Heart right ventricle (tissue), 16 donors: ENCODE data around the gene LCE1E. TPM values are rescaled to one million over a fixed set of nuclear protein-coding genes. Genes with fewer than 3 reads are reported as not detected.

Experiments
- ATAC-seq, 8 donors: fragments of 200-7000 bp; cut with Tn5 transposase; one replicate each; pipeline ENCODE4 v1.9.1; 2020; ENCODE audit warnings: mild to moderate bottlenecking in 8 of 8, moderate library complexity in 8 of 8, moderate number of reproducible peaks in 1 of 8
- DNase-seq, 2 donors: peaks; one replicate each; pipeline ENCODE4 v3.0.0-alpha.2; 2020
- H3K27ac ChIP-seq, 10 donors: fragments of 200-600 bp; sonication (generic) in 2 of 10; one replicate each; pipeline versions ENCODE4 v1.5.0 to v1.8.0; 2020 to 2022; ENCODE audit warnings: mild to moderate bottlenecking in 3 of 10
- H3K27me3 ChIP-seq, 7 donors: fragments of 200-600 bp; one replicate each; pipeline ENCODE4 v1.8.0; 2021 to 2022; ENCODE audit warnings: mild to moderate bottlenecking in 2 of 7
- H3K36me3 ChIP-seq, 9 donors: fragments of 200-600 bp; sonication (generic) in 1 of 9; one replicate each; pipeline versions ENCODE4 v1.5.0 to v1.8.0; 2020 to 2022; ENCODE audit warnings: mild to moderate bottlenecking in 2 of 9
- H3K4me1 ChIP-seq, 9 donors: fragments of 200-600 bp; sonication (generic) in 1 of 9; one replicate each; pipeline versions ENCODE4 v1.5.0 to v1.8.0; 2020 to 2022; ENCODE audit warnings: mild to moderate bottlenecking in 4 of 9
- H3K4me3 ChIP-seq, 10 donors: fragments of 200-600 bp; sonication (generic) in 2 of 10; one replicate each; pipeline versions ENCODE4 v1.5.0 to v1.8.0; 2020 to 2022; ENCODE audit warnings: mild to moderate bottlenecking in 7 of 10, moderate library complexity in 2 of 10
- H3K9me3 ChIP-seq, 11 donors: fragments of 200-600 bp in 10 of 11; sonication (generic) in 2 of 11; one replicate each; pipeline versions ENCODE4 v1.5.0 to v1.8.0; 2013 to 2022; ENCODE audit warnings: mild to moderate bottlenecking in 2 of 11, control low read depth in 1 of 11, moderate library complexity in 1 of 11
- WGBS, 2 donors: extraction: QIAGEN DNeasy Blood & Tissue Kit; methylation state at CpG; one replicate each; pipeline ENCODE4 v1.1.7; 2013; ENCODE audit warnings: inconsistent platforms in 1 of 2; 5-methylcytosine and 5-hydroxymethylcytosine counted together
- intact Hi-C, 10 donors: fragments of 100-400 bp; cut with DNase I; formaldehyde crosslinking; loops; one replicate each; pipeline versions ENCODE4 v1.11.1 to v1.14.2; 2022
- polyA plus RNA-seq, 2 donors: library from polyadenylated mRNA; stranded (reverse); fragments of 200-250 nt; gene quantifications; one replicate each; pipeline ENCODE4 v1.2.3, GENCODE V29; 2013
- total RNA-seq, 10 donors: library from RNA; stranded (reverse); fragmentation: NEBNext Ultra II Directional in 3 of 10; extraction: Animal tissue kit (Norgen Biotek cat#: 25700) in 3 of 10; gene quantifications; one replicate each; pipeline versions ENCODE4 v1.2.1 to v1.2.4, GENCODE V29; 2021 to 2023
- TF ChIP-seq, protein P1 (sequence below), 9 donors: fragments of 200-600 bp; sonication (generic) in 2 of 9; IDR thresholded peaks; one replicate each; pipeline versions ENCODE4 v1.5.0 to v1.8.0; 2021 to 2022; ENCODE audit warnings: antibody characterized with exemption in 9 of 9, mild to moderate bottlenecking in 5 of 9, moderate library complexity in 1 of 9
- donor health status: Arrhythmogenic right ventricular cardiomyopathy.
- donor health status: ischemic (EF 13 %, LVEDD 7.1; RV severe dilation, severe dysfunction).
- donor health status: healthy with polysubstance abuse.
- donor health status: DM: no; HTN: yes; CAD: no.
- donor health status: DM: no; HTN: no; CAD: no.
- donor health status: ischemic (EF 25% LVEDD 6.9; RV normal size, moderate dysfunction).
- donor health status: ischemic (EF 25% LVEDD 5.7; RV mildly dilated, moderate dysfunction).
- donor health status: healthy.
- donor health status: DM: yes; HTN: yes; CAD: no.
- donor health status: Ischemic cardiomyopathy.
- donor health status: ischemic (EF 35%, LVEDD 5.7; RV mildly dilated, moderate dysfunction).
- donor health status: nonischemic (EF 11% LVEDD 7.7; RV severe dilation, severe dysfunction).
- donor health status: DM: yes; HTN: yes; CAD: no.
- donor health status: PGD.
- donor health status: ischemic (EF 29% LVEDD 5.4; RV normal size, mild dysfunction).
- donor health status: nonischemic (EF 23%, LVEDD 6.1; RV moderate dilation, normal function).

LCE1E gene
- total and polyA plus RNA-seq, 12 donors, result not detected

GRCh38 chr1:152758636-152759035 lies 27.4 kb upstream of the LCE1E start:
- Histone ChIP-seq H3K4me3 (no peak overlapping the region), H3K27ac (no peak overlapping the region), H3K9me3 (no peaks in the 10 kb centered on the region), H3K27me3 (peaks cover 0 to 12% (median 3%) of the 10 kb centered on the region in 7 donors), H3K36me3 (no peaks in the 10 kb centered on the region), H3K4me1 (no peaks in the 10 kb centered on the region)
- DNase-seq, result no peak
- TF ChIP-seq, protein P1, sequence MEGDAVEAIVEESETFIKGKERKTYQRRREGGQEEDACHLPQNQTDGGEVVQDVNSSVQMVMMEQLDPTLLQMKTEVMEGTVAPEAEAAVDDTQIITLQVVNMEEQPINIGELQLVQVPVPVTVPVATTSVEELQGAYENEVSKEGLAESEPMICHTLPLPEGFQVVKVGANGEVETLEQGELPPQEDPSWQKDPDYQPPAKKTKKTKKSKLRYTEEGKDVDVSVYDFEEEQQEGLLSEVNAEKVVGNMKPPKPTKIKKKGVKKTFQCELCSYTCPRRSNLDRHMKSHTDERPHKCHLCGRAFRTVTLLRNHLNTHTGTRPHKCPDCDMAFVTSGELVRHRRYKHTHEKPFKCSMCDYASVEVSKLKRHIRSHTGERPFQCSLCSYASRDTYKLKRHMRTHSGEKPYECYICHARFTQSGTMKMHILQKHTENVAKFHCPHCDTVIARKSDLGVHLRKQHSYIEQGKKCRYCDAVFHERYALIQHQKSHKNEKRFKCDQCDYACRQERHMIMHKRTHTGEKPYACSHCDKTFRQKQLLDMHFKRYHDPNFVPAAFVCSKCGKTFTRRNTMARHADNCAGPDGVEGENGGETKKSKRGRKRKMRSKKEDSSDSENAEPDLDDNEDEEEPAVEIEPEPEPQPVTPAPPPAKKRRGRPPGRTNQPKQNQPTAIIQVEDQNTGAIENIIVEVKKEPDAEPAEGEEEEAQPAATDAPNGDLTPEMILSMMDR (IDR thresholded peaks at IDR 0.05), result no peak
- WGBS, 2 donors, result 78 to 80% methylated on average over 4 of the region's 4 CpGs
- intact Hi-C loops, result no loop called here
- no peak for ATAC-seq

- no peak for DNase-seq
- H3K36me3 ChIP-seq, result no peaks in the 10 kb centered on the region
- H3K4me3 ChIP-seq, result no peak overlapping the region
- 82 to 83% methylated on average over 8 of the region's 8 CpGs for WGBS, 2 donors
- H3K4me1 ChIP-seq, result no peaks in the 10 kb centered on the region
- no peak overlapping the region for H3K27ac ChIP-seq
- TF ChIP-seq, protein P1 (IDR thresholded peaks at IDR 0.05), result no peak
- H3K9me3 ChIP-seq, result no peaks in the 10 kb centered on the region
- peaks cover 0 to 14% (median 3%) of the 10 kb centered on the region in 7 donors for H3K27me3 ChIP-seq
- intact Hi-C loops, result no loop called here
- ATAC-seq, result no peak
Measured at GRCh38 chr1:152759453-152760173, 26.4 kb upstream of the LCE1E start.

- H3K9me3 ChIP-seq, result no peaks in the 10 kb centered on the region
- TF ChIP-seq, protein P1 (IDR thresholded peaks at IDR 0.05), result no peak
- ATAC-seq, result peak in 1 of 8 donors; percentile 41
- H3K36me3 ChIP-seq, result no peaks in the 10 kb centered on the region
- no peaks in the 10 kb centered on the region for H3K4me1 ChIP-seq
- WGBS, 2 donors, result 90 to 91% methylated on average over 31 of the region's 31 CpGs
- no peak overlapping the region for H3K27ac ChIP-seq
- no peak for DNase-seq
- intact Hi-C loops, result no loop called here
- H3K4me3 ChIP-seq, result no peak overlapping the region
- peaks cover 0 to 11% (median 0%) of the 10 kb centered on the region in 7 donors for H3K27me3 ChIP-seq
Measured at GRCh38 chr1:152760551-152761190, 25.4 kb upstream of the LCE1E start.

DNA sequence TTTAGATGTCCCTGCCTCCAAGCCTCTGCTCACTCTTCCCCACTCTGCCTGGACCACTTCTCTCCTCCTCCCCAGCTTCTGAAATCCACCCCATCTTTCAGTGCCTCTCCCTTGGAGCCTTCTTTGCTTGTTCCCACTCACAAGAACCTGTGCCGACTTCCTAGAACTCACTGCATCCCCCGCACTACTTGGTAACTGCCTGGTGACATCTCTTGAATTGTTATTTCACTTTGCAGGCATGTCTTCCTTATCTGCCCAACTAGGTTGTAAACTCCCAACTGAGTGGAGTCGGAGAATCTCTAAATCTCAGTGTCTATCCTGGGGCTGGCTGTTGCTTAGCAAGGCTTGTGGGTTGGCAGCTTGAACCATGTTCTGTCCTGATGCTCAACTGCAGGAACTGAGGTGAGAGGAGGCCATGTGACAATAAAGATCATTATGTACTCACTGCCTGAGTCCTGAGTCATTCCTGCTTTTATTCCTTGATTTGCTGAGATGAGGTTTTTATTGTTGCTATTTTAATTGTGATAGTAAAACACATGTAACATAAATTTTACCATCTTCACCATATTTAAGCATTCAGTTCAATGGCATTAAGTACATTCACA lies 24.3 kb upstream of the LCE1E start:
- Histone ChIP-seq H3K4me3 (no peak overlapping the region), H3K36me3 (no peaks in the 10 kb centered on the region), H3K27me3 (peaks cover 0 to 16% (median 0%) of the 10 kb centered on the region in 7 donors), H3K9me3 (no peaks in the 10 kb centered on the region), H3K27ac (no peak overlapping the region), H3K4me1 (no peaks in the 10 kb centered on the region)
- DNase-seq (no peak), ATAC-seq (no peak)
- TF ChIP-seq, protein P1 (IDR thresholded peaks at IDR 0.05), result no peak
- intact Hi-C loops, result no loop called here
- WGBS, 2 donors, result 78 to 83% methylated on average over 3 of the region's 3 CpGs
